ENCODE measurements around the gene BCAP31.
"Not testable (repeated sequence)": the region's sequence is repeated elsewhere in the genome, so short reads cannot be mapped to it uniquely, and the experiment has no call there.

Gene BCAP31

DNA sequence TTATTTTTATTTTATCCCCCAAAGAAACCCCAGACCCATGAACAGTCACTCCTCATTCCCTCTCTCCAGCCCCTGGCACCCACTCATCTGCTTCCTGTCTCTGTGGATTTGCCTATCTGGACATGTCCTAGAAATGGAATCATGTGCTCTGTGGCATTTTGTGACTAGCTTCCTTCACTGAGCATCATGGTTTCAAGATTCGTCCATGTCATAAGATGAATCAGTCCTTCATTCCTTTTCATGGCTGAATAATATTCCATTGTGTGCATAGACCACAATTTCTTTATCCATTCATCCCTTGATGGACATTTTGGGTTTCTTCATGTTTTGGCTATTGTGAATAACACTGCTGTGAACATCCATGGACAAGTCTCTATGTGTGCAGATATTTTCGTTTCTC lies 10.7 kb upstream of the BCAP31 start:
- DNase-seq (ENCODE audit: low read depth in 2 of 2), result no peak

- DNase-seq (ENCODE audit: low read depth in 2 of 2), result no peak
Observed at GRCh38 chrX:153733651-153734240, 9.6 kb upstream of the BCAP31 start.

- DNase-seq (ENCODE audit: low read depth in 2 of 2), result no peak
Observed at GRCh38 chrX:153732401-153732800, 8.2 kb upstream of the BCAP31 start.

- DNase-seq (ENCODE audit: low read depth in 2 of 2), result no peak
Observed at GRCh38 chrX:153731845-153732215, 7.6 kb upstream of the BCAP31 start.

DNA sequence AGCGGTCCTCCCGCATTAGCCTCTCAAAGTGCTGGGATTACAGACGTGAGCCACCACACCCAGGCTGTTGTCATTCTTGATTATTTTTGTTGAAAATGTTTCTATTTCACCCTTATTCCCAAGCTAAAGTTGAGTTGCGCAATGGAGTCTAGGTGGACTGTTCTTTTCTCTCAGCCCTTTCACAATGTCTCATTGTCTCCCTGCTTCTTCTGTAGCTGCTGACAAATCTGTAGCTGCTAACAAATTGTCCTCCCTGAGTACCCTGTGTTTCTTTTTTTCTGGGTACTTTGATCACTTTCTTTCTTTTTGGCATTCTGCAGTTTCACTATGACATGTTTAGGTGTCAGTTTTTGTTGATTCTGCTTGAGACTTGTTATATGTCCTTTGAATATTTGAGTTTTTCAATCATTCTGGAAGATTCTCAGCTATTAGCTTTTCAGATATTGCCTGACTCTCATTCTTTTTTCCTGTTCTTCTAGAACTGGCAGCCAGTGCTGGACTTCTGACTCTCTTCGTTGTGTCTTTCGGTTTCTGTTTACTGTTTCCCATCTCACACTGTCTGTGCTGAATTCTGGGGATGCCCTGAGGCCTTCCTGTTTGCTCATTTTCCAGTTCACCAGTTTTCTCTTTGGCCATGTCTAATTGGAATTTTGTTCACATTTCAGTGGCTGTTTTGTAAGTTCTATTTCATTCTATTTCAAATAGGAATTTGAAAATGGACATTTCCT lies 7.1 kb upstream of the BCAP31 start:
- no peak for DNase-seq (ENCODE audit: low read depth in 2 of 2)

GRCh38 chrX:153730115-153730514 lies 5.9 kb upstream of the BCAP31 start:
- not testable (repeated sequence) for DNase-seq (ENCODE audit: low read depth in 2 of 2)

DNA sequence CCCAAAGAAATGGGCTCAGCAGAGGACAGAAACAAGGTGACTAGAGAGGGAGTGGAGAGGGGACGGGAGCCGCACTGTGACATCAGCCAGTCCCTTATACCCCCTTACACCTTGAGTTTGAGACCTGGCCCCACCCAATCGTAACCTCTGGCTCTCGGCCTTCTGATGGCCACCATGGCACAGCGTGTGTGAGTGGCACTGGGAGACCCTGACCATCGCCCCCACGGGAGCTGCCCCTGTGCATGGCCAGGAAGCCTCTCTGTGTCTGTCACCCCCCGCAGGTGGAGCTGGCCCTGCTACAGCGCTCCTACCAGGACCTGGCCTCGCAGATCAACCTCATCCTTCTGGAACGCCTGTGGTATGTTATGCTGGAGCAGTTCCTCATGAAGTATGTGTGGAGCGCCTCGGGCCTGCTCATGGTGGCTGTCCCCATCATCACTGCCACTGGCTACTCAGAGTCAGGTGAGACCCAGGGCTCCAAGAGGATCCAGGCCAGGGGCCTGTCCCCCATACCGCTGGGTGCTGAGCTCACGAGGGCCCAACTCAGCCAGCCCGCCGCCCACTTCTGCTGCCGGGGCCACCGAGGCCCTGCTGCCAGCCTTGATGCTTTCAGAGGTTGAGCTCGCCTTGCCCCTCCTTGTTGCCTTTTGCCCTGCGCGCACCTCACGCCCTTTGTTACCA lies 4.9 kb upstream of the BCAP31 start:
- DNase-seq (ENCODE audit: low read depth in 2 of 2), result no peak

- no peak for DNase-seq (ENCODE audit: low read depth in 2 of 2)
Observed at GRCh38 chrX:153728095-153728494, 3.9 kb upstream of the BCAP31 start.

GRCh38 chrX:153727123-153727931 lies 3.1 kb upstream of the BCAP31 start:
- DNase-seq (ENCODE audit: low read depth in 2 of 2), result no peak

- DNase-seq (ENCODE audit: low read depth in 2 of 2), result no peak
Observed at GRCh38 chrX:153726286-153727122, 2.3 kb upstream of the BCAP31 start.

DNA sequence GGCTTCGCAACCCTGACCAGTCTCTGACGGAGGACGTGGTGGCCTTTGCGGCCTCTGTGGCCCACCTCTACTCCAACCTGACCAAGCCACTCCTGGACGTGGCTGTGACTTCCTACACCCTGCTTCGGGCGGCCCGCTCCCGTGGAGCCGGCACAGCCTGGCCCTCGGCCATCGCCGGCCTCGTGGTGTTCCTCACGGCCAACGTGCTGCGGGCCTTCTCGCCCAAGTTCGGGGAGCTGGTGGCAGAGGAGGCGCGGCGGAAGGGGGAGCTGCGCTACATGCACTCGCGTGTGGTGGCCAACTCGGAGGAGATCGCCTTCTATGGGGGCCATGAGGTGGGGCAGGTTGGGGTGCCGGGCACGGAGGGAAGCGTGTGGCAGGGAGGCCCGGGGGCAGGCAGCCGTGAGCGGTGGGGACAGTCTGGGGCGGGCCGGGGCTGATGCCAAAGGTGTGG lies 1.7 kb upstream of the BCAP31 start:
- DNase-seq (ENCODE audit: low read depth in 2 of 2), result no peak

DNA sequence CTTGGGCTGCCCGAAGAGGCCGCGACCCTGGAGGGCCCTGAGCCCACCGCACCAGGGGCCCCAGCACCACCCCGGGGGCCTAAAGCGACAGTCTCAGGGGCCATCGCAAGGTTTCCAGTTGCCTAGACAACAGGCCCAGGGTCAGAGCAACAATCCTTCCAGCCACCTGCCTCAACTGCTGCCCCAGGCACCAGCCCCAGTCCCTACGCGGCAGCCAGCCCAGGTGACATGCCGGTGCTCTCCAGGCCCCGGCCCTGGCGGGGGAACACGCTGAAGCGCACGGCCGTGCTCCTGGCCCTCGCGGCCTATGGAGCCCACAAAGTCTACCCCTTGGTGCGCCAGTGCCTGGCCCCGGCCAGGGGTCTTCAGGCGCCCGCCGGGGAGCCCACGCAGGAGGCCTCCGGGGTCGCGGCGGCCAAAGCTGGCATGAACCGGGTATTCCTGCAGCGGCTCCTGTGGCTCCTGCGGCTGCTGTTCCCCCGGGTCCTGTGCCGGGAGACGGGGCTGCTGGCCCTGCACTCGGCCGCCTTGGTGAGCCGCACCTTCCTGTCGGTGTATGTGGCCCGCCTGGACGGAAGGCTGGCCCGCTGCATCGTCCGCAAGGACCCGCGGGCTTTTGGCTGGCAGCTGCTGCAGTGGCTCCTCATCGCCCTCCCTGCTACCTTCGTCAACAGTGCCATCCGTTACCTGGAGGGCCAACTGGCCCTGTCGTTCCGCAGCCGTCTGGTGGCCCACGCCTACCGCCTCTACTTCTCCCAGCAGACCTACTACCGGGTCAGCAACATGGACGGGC lies 1.0 kb upstream of the BCAP31 start:
- no peak for DNase-seq (ENCODE audit: low read depth in 2 of 2)

DNA sequence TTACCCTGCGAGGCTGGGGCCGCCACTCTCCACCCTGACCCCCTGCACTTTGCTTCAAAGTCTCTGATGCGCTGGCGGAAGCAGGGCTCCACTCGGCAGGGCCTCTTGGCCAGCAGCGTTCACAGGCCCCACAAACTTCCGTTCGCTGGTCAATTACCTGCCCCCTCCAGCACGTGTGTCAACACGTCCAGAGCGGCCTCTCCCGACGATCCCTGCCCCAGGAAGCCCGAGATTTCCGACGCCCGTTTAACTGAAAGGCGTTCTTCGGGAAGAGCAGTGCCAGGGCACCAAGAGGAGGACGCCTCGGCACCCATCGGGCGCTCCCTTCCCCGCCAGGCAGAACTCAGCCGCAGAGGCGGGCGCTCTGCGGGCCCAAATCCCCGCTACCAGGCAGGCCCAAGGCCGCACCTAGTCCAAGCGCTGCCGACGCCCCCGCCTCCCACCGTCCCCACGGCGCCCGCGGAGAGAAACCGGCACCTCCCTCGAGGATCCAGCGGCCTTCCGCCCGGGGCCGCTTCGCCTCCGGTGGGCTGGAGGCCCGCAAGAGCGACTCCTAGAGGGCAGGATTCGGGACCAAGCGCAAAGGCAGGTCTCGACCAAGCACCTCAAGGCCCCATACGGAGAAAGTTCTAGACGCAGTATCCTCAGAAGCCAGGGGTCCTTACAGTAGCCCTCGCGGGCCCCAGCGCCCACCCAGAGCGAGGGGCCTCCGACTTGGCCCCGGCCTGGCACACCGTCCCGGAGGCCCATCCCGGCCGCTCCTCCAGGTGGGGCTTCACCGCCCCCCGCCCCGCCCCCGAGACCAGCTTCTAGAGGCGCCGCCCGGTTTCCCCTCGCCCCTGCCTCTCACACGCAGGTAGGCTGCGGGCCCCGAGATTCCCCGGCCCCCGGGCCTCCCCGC lies 586 bp downstream of the BCAP31 start:
- DNase-seq (ENCODE audit: low read depth in 2 of 2), result peak in 1 of 2 donors; percentile 34

- DNase-seq (ENCODE audit: low read depth in 2 of 2), result no peak
Observed at GRCh38 chrX:153722704-153723350, 1.4 kb downstream of the BCAP31 start.

DNA sequence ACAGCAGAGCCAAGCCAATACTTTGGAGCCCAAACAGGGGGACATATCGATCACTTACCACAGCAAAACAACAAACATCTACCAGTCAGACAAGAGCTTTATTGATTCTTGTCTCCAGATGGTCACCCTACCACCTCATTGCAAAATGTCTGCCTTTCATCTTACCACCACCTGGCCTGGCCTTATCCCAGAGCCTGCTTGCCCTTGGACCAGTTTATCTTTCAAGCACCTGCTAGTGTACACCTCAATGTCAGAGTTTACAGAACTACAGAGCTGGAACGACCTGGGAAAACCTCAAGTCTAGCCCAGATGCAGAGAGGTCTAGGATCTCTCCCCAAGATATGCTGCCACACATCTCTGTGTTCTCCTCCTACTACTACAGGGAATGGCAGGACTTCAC lies 4.5 kb downstream of the BCAP31 start:
- DNase-seq (ENCODE audit: low read depth in 2 of 2), result no peak

DNA sequence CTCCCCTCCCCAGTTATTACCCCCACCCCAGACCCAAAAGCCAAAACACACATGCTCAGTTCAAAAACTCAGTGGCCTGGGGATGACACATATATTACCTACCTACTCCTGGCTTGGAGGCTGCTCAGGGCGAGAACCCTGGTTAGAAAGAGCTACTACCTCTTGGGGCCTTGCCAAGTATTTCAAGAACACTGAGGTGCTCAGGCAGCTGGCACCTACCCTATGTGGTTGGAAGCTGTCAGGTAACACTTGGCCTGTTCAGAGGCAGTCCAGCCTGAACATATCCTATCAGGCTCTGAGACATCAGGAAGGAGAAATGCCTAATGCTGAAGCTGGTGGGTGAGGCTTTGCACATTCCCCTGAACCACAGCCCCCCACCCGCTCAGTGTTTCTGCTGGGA lies 4.9 kb downstream of the BCAP31 start:
- DNase-seq (ENCODE audit: low read depth in 2 of 2), result no peak

- DNase-seq (ENCODE audit: low read depth in 2 of 2), result no peak
Observed at GRCh38 chrX:153717445-153717844, 6.7 kb downstream of the BCAP31 start.

DNA sequence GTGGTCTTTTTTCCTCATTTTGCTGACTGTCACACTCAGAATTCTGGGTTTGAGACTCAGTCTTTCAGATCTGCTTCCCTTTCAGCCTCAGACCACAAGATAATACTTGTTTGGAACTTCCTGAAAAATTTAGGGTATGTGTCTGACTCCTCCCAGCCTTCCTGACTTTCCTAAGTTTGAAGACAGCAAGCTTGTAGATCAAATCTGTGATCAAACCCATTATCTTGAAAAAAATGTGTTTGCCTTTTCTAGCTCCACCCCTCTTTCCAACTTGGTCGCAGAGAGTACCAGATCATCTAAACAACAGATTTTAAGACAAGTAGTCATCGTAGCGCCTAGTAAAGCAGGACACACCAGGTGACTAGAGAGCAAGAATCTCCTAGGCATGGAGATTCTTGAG lies 9.9 kb downstream of the BCAP31 start:
- no peak for DNase-seq (ENCODE audit: low read depth in 2 of 2)
